Sigmoid colon (tissue), 7 donors: ENCODE results near the gene EID3. TPM values are rescaled to one million over a fixed set of nuclear protein-coding genes. Genes with fewer than 3 reads are reported as not detected.

Experiments
- polyA plus RNA-seq, 3 donors: library from polyadenylated mRNA; stranded (reverse); fragments of 200-250 nt; gene quantifications; one replicate each; pipeline ENCODE4 v1.2.3, GENCODE V29; 2013
- total RNA-seq, 4 donors: library from RNA; depleted of rRNA; stranded (reverse); fragments of >200 nt; gene quantifications; one replicate each; pipeline ENCODE4 v1.1.0, GENCODE V29; 2016
- donor health status: healthy with polysubstance abuse.
- donor health status: Bipolar disorder and iron deficiency.
- donor health status: healthy.

The EID3 gene
- total and polyA plus RNA-seq, 7 donors, result 0.46 to 21.9 (median 4.6) TPM

Other genes starting within 250 kb of the EID3 start
- 10 to 100 TPM; 35.7 to 53.6 (median 47.1) TPM for gene HCFC2, start 239.2 kb upstream of the EID3 start, total RNA-seq
- 1 to 10 TPM; 4.9 to 5.6 (median 5.4) TPM for gene HCFC2, start 239.2 kb upstream of the EID3 start, polyA plus RNA-seq
- 10 to 100 TPM; 75.2 to 91.3 (median 81.9) TPM for gene NFYB, start 165.5 kb upstream of the EID3 start, total RNA-seq
- 10 to 100 TPM; 15.3 to 38.4 (median 20.8) TPM for gene NFYB, start 165.5 kb upstream of the EID3 start, polyA plus RNA-seq
- gene TXNRD1, start 88.0 kb upstream of the EID3 start, total RNA-seq, result 100 to 1,000 TPM; 121 to 188 (median 143) TPM
- 10 to 100 TPM; 55.9 to 89.2 (median 64.0) TPM for gene TXNRD1, start 88.0 kb upstream of the EID3 start, polyA plus RNA-seq
- gene CHST11, start 153.2 kb downstream of the EID3 start, total RNA-seq, result 10 to 100 TPM in 2 of 4 donors, 1 to 10 TPM in 2; 9.9 to 22.8 (median 13.6) TPM
- gene CHST11, start 153.2 kb downstream of the EID3 start, polyA plus RNA-seq, result 10 to 100 TPM in 1 of 3 donors, 1 to 10 TPM in 1, under 1 TPM in 1; 0.60 to 10.2 (median 2.1) TPM